Fibroblast of pulmonary artery (primary cell): ENCODE measurements around the gene RASGRP4.

Experiments
- DNase-seq: peaks from one replicate; pipeline ENCODE4 v3.0.0-alpha.2; 2010; ENCODE audit warnings: low read depth
- H3K4me3 ChIP-seq: replicated peaks from 2 replicates; pipeline ENCODE4 v1.5.1; 2011; ENCODE audit warnings: low read depth, mild to moderate bottlenecking, control low read depth, low read length, moderate library complexity
- CTCF ChIP-seq: IDR thresholded peaks from 2 replicates; pipeline ENCODE4 v1.5.1; 2011; ENCODE audit warnings: mild to moderate bottlenecking, control low read depth, low read length, inconsistent platforms; ENCODE audit errors: missing control alignments

Gene RASGRP4

GRCh38 chr19:38405276-38405675 is 20.7 kb downstream of the RASGRP4 start:
- no peak overlapping the region for H3K4me3 ChIP-seq
- DNase-seq: no peak
- no peak for TF ChIP-seq CTCF

GRCh38 chr19:38404858-38405257 is 21.2 kb downstream of the RASGRP4 start:
- no peak for DNase-seq
- no peak for TF ChIP-seq CTCF
- no peak overlapping the region for H3K4me3 ChIP-seq

GRCh38 chr19:38402967-38403674 is 22.9 kb downstream of the RASGRP4 start, which contains the start of gene FAM98C:
Gene FAM98C (plus strand): TSS chr19:38403093. CDS start chr19:38403154, 61 bp downstream.
- H3K4me3 ChIP-seq: peak within 1 kb of the TSS; percentile 82
- DNase-seq: peak; percentile 96
- peak; percentile 55 for TF ChIP-seq CTCF

- H3K4me3 ChIP-seq: peak overlapping the region; percentile 48
- DNase-seq: no peak
- no peak for TF ChIP-seq CTCF
Observed at GRCh38 chr19:38402623-38402966, 23.4 kb downstream of the RASGRP4 start.

GRCh38 chr19:38401148-38401547 is 24.9 kb downstream of the RASGRP4 start:
- DNase-seq: peak; percentile 67
- TF ChIP-seq CTCF: no peak
- no peak overlapping the region for H3K4me3 ChIP-seq

GRCh38 chr19:38400361-38400760 is 25.7 kb downstream of the RASGRP4 start:
- no peak for TF ChIP-seq CTCF

GRCh38 chr19:38399537-38399936 is 26.5 kb downstream of the RASGRP4 start:
- no peak for TF ChIP-seq CTCF
- no peak overlapping the region for H3K4me3 ChIP-seq
- DNase-seq: no peak

More at GRCh38 chr19:38400361-38400760, 25.7 kb downstream of the RASGRP4 start:
- DNase-seq: no peak
- no peak overlapping the region for H3K4me3 ChIP-seq
